HEK293T (cell line): Measurements from ENCODE around the gene AP3D1.

Source experiments
- CTCF ChIA-PET: fragments of 350-600 bp; formaldehyde crosslinking; extraction: SDS; loops from one replicate; lab custom pipeline; 2021; ENCODE audit warnings: antibody characterized with exemption, inconsistent platforms; lab: Yijun Ruan, JAX
- POLR2A ChIA-PET: fragments of 350-600 bp; formaldehyde crosslinking; extraction: SDS; loops from one replicate; lab custom pipeline; 2020; ENCODE audit warnings: antibody characterized with exemption, inconsistent platforms; lab: Yijun Ruan, JAX
- DNase-seq: peaks from one replicate; pipeline ENCODE4 v3.0.0; 2012; ENCODE audit warnings: mixed read lengths; ENCODE audit errors: extremely low spot score
- ARNT ChIP-seq: fragments of 450-650 bp; IDR thresholded peaks from 2 replicates; pipeline ENCODE4 v1.6.1; 2017; ENCODE audit warnings: mild to moderate bottlenecking
- BHLHE40 ChIP-seq: fragments of 450-650 bp; IDR thresholded peaks from 2 replicates; pipeline ENCODE4 v1.6.1; 2016; ENCODE audit warnings: mild to moderate bottlenecking, moderate library complexity, borderline replicate concordance
- CTBP1 ChIP-seq: fragments of 450-650 bp; IDR thresholded peaks from 2 replicates; pipeline ENCODE4 v1.6.1; 2016; ENCODE audit warnings: borderline replicate concordance
- ELF4 ChIP-seq: fragments of 450-650 bp; IDR thresholded peaks from 2 replicates; pipeline ENCODE4 v1.6.1; 2017; ENCODE audit warnings: antibody characterized with exemption
- FOXA1 ChIP-seq: fragments of 450-650 bp; IDR thresholded peaks from 2 replicates; pipeline ENCODE4 v1.6.1; 2016; ENCODE audit warnings: mild to moderate bottlenecking
- FOXK2 ChIP-seq: fragments of 450-650 bp; IDR thresholded peaks from 2 replicates; pipeline ENCODE4 v1.6.1; 2016; ENCODE audit warnings: mild to moderate bottlenecking
- FOXM1 ChIP-seq: fragments of 450-650 bp; IDR thresholded peaks from 2 replicates; pipeline ENCODE4 v1.6.1; 2017; ENCODE audit warnings: mild to moderate bottlenecking, borderline replicate concordance
- HDGF ChIP-seq: fragments of 450-650 bp; IDR thresholded peaks from 2 replicates; pipeline ENCODE4 v1.6.1; 2017; ENCODE audit warnings: antibody characterized with exemption, borderline replicate concordance
- L3MBTL2 ChIP-seq: fragments of 450-650 bp; conservative IDR thresholded peaks from 2 replicates; pipeline ENCODE4 v1.6.1; 2016; ENCODE audit warnings: mild to moderate bottlenecking
- LEF1 ChIP-seq: fragments of 450-650 bp; IDR thresholded peaks from 2 replicates; pipeline ENCODE4 v1.6.1; 2017; ENCODE audit warnings: mild to moderate bottlenecking, borderline replicate concordance
- NFRKB ChIP-seq: fragments of 450-650 bp; IDR thresholded peaks from 2 replicates; pipeline ENCODE4 v1.6.1; 2016; ENCODE audit warnings: mild to moderate bottlenecking, moderate library complexity
- PKNOX1 ChIP-seq: fragments of 450-650 bp; IDR thresholded peaks from 2 replicates; pipeline ENCODE4 v1.6.1; 2016
- SP1 ChIP-seq: fragments of 450-650 bp; IDR thresholded peaks from 2 replicates; pipeline ENCODE4 v1.6.1; 2017
- SUZ12 ChIP-seq: fragments of 450-650 bp; IDR thresholded peaks from 2 replicates; pipeline ENCODE4 v1.6.1; 2016; ENCODE audit warnings: mild to moderate bottlenecking
- TARDBP ChIP-seq: fragments of 450-650 bp; IDR thresholded peaks from 2 replicates; pipeline ENCODE4 v1.6.1; 2016
- ZNF384 ChIP-seq: fragments of 450-650 bp; IDR thresholded peaks from 2 replicates; pipeline ENCODE4 v1.6.1; 2016

The AP3D1 gene

GRCh38 chr19:2167896-2168618 lies 16.7 kb upstream of the AP3D1 start:
- TF ChIP-seq SP1 (no peak), FOXA1 (no peak), PKNOX1 (no peak), L3MBTL2 (no peak), FOXM1 (no peak), CTBP1 (no peak), FOXK2 (no peak), ELF4 (no peak), LEF1 (no peak), SUZ12 (no peak), ZNF384 (no peak), TARDBP (no peak), HDGF (no peak), NFRKB (no peak)
- POLR2A ChIA-PET: no interaction called here
- CTCF ChIA-PET: no interaction called here
- no peak for DNase-seq

DNA sequence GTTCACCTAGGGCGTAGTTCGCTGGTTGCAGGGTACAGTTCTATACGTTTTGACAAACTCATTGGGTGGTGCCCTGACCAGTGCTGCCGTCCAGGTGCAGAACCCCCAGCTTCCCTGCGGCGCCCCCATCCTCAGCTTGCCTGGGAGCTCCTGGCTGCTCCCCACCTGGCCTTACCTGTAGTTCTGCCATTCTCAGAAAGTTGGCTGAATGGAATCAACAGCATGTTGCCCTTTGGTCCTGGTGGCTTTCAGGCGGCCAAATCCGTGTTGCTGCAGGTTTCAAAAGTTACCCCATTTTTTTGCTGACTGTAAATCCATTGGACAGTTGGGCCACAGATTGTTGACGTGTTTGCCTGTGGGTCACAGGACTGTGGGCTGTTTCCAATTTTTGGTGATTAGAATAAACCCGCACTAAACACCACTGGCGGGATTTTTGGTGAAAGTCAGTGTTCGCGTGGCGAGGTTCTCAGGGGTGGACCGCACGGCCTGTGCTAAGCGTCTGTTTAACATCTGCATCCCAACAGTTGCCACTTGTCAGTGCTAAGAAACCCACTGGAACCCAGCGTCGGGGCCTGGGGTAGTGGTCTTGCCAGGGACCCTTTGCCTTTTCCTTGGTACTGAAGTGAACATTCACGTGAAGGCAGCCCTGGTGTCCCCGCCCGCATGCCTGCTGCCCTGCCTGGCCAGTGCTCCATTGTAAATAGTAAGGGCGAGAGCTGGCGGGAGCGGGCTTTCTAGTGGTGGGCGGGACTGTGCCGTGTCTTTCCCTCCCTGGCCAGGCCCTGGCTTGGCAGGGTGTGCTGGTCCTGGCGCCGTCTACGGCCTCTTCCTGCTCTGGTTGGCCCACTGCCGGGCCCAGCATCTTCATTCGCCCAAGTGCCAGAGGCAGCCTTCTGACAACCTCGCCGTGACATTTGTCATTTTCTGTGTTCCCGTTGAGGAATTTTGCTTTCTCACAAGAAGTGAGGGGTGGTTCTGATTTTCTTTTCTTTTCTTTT lies 15.7 kb upstream of the AP3D1 start:
- POLR2A ChIA-PET: no interaction called here
- CTCF ChIA-PET: no interaction called here
- DNase-seq: no peak

DNA sequence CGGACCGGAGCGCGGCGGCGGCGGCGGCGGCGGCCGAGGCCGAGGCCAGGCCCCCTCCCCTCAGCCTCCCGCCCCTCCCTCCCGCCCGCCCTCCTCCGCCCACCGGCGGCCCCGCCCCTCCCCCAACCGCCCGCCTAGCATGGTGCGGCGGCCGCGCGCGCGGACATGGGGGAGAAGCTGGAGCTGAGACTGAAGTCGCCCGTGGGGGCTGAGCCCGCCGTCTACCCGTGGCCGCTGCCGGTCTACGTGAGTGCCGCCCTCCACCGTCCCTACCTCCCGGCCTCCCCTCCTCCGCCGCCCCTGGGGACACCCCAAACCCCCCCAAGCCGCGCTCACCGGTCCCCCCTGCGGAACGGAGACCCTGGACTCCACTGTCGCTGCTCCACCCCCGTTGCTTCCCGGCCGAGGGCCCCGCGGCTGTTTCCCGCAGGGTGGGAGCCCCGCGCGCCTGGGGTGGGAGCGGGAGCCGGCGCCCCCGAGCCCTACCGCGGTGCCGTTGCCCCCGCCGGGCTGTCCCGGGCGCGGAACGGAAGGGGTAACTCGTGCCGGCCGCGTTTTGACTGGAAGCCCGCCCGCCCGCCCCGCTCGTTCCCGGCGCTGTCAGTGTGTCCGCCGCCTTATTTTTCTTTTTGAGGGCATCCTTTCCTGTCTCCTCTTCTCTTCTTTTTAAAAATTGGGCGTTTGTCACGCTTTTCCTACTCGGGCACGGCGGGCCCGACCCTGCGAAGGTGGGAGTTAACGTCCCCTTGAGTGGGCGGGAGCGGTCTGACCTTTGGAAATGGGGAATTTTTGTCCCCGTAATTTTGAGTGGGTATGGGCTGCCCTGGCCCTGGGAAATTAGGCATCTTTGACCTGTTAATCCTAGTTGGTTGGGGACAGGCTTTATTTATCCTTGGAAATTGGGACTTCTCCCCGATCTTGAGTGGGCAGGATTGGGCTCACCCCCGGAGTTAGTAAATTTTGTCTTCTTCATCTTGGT lies 12.9 kb upstream of the AP3D1 start:
- CTCF ChIA-PET: interaction anchor here (1.3 kb wide), 1 partner anchor 8 kb away, joined by 3 read pairs; no protein-coding TSS in a partner anchor
- no peak for DNase-seq
- no peak for TF ChIP-seq ARNT
- POLR2A ChIA-PET: no interaction called here

More for the DNA sequence above, 15.7 kb upstream of the AP3D1 start:
- no peak for TF ChIP-seq ELF4
- no peak for TF ChIP-seq CTBP1
- TF ChIP-seq FOXM1: no peak
- TF ChIP-seq PKNOX1: no peak
- no peak for TF ChIP-seq ARNT
- TF ChIP-seq TARDBP: no peak
- no peak for TF ChIP-seq NFRKB
- TF ChIP-seq HDGF: no peak
- no peak for TF ChIP-seq BHLHE40
- no peak for TF ChIP-seq SUZ12

DNA sequence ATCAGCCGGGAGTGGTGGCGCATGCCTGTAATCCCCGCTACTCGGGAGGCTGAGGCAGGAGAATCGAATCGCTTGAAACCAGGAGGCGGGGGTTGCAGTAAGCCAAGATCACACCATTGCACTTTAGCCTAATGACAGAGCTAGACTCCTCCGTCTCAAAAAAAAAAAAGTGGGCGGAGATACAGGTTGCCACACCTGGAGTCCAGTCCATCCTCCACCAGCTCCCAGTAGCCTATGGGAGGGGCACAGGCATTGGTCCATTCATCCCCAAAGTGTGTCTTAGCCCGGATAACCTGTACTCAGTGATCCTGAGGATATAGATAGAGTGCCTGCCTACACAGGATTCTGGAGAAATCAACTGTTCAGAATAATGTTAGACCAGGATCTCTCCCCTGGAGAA lies 9.0 kb upstream of the AP3D1 start:
- DNase-seq: no peak
- TF ChIP-seq FOXM1: no peak
- no peak for TF ChIP-seq LEF1
- TF ChIP-seq FOXA1: no peak
- TF ChIP-seq ARNT: no peak
- TF ChIP-seq NFRKB: no peak
- TF ChIP-seq TARDBP: no peak
- no peak for TF ChIP-seq SP1
- TF ChIP-seq L3MBTL2: no peak
- TF ChIP-seq SUZ12: no peak
- TF ChIP-seq BHLHE40: no peak
- ChIA-PET CTCF (no interaction called here), POLR2A (no interaction called here)

GRCh38 chr19:2157452-2157851 lies 6.1 kb upstream of the AP3D1 start:
- POLR2A ChIA-PET: no interaction called here

More at GRCh38 chr19:2157452-2157851, 6.1 kb upstream of the AP3D1 start:
- DNase-seq: no peak
- CTCF ChIA-PET: interaction anchor here (0.7 kb wide), 1 partner anchor 228 kb away, joined by 3 read pairs; no protein-coding TSS in a partner anchor
- no peak for TF ChIP-seq PKNOX1
- no peak for TF ChIP-seq LEF1
- no peak for TF ChIP-seq ELF4
- no peak for TF ChIP-seq SP1
- no peak for TF ChIP-seq FOXA1
- TF ChIP-seq ARNT: no peak
- no peak for TF ChIP-seq FOXK2
- TF ChIP-seq L3MBTL2: no peak
- no peak for TF ChIP-seq TARDBP
- TF ChIP-seq NFRKB: no peak
